DOHH2 (cell line): ENCODE measurements around the gene CLMN.

Source experiments
- H3F3A ChIP-seq: fragments of 200-600 bp; sonication (generic), shearing (Covaris generic); 2 replicates; pipeline ENCODE4 v1.6.0; 2016; ENCODE audit warnings: antibody characterized with exemption, mild to moderate bottlenecking; ENCODE audit not compliant: control insufficient read depth, insufficient read depth
- H3K27ac ChIP-seq: fragments of 200-600 bp; sonication (generic); 2 replicates; pipeline ENCODE4 v1.5.1; 2014; ENCODE audit warnings: low read depth, mild to moderate bottlenecking, low read length, moderate library complexity
- H3K27me3 ChIP-seq: fragments of 200-600 bp; sonication (generic); 2 replicates; pipeline ENCODE4 v1.6.1; 2014; ENCODE audit warnings: mild to moderate bottlenecking, low read length, mixed read lengths; ENCODE audit not compliant: control insufficient read depth
- H3K36me3 ChIP-seq: fragments of 200-600 bp; sonication (generic); 2 replicates; pipeline ENCODE4 v1.6.1; 2014; ENCODE audit warnings: mild to moderate bottlenecking, low read length, moderate library complexity, mixed read lengths; ENCODE audit not compliant: control insufficient read depth
- H3K4me1 ChIP-seq: fragments of 200-600 bp; sonication (generic); 2 replicates; pipeline ENCODE4 v1.6.1; 2014; ENCODE audit warnings: mild to moderate bottlenecking, low read length, mixed read lengths; ENCODE audit not compliant: control insufficient read depth
- H3K4me2 ChIP-seq: fragments of 200-600 bp; sonication (generic); 2 replicates; pipeline ENCODE4 v1.6.0; 2014; ENCODE audit warnings: mild to moderate bottlenecking, low read length, moderate library complexity
- H3K4me3 ChIP-seq: fragments of 200-600 bp; sonication (generic); 2 replicates; pipeline ENCODE4 v1.5.1; 2014; ENCODE audit warnings: mild to moderate bottlenecking, low read length, mixed read lengths
- H3K79me2 ChIP-seq: fragments of 200-600 bp; sonication (generic); 2 replicates; pipeline ENCODE4 v1.6.1; 2014; ENCODE audit warnings: mild to moderate bottlenecking, low read length, mixed read lengths; ENCODE audit not compliant: control insufficient read depth
- H3K9me2 ChIP-seq: fragments of 200-600 bp; sonication (generic); replicated peaks from 2 replicates; pipeline ENCODE4 v1.6.1; 2014; ENCODE audit warnings: mild to moderate bottlenecking, low read length, mixed read lengths; ENCODE audit not compliant: control insufficient read depth
- H3K9me3 ChIP-seq: fragments of 200-600 bp; sonication (generic); 2 replicates; pipeline ENCODE4 v1.6.1; 2014; ENCODE audit warnings: antibody characterized with exemption, low read length, mixed read lengths; ENCODE audit not compliant: control insufficient read depth, insufficient read depth
- H4K20me1 ChIP-seq: fragments of 200-600 bp; sonication (generic); 2 replicates; pipeline ENCODE4 v1.6.0; 2014; ENCODE audit warnings: low read depth, mild to moderate bottlenecking, antibody characterized with exemption, low read length, moderate library complexity; ENCODE audit not compliant: control insufficient read depth, insufficient read depth
- CTCF ChIP-seq: fragments of 200-600 bp; sonication (generic); IDR thresholded peaks from one replicate; pipeline ENCODE4 v1.5.1; 2014; ENCODE audit warnings: antibody characterized with exemption, mild to moderate bottlenecking, low read depth, low read length; ENCODE audit not compliant: poor library complexity, severe bottlenecking
- EZH2phosphoT487 ChIP-seq: fragments of 200-600 bp; sonication (generic); IDR thresholded peaks from 2 replicates; pipeline ENCODE4 v1.6.1; 2017; ENCODE audit warnings: borderline replicate concordance, mild to moderate bottlenecking, antibody characterized with exemption, low read length, moderate library complexity, mixed read lengths

CLMN gene

GRCh38 chr14:95235351-95235750 lies 84.4 kb downstream of the CLMN start:
- Histone ChIP-seq H3K4me1 (no peaks in the 10 kb centered on the region), H3F3A (no peaks in the 10 kb centered on the region), H3K9me2 (no peaks in the 10 kb centered on the region), H3K4me3 (no peak overlapping the region), H3K36me3 (no peaks in the 10 kb centered on the region), H3K27ac (no peak overlapping the region), H3K4me2 (no peak overlapping the region), H4K20me1 (no peaks in the 10 kb centered on the region; the same call in 1 of the 2 replicates), H3K27me3 (peaks cover 5% of the 10 kb centered on the region; the same call in 1 of the 2 replicates), H3K79me2 (no peaks in the 10 kb centered on the region), H3K9me3 (no peaks in the 10 kb centered on the region)
- TF ChIP-seq CTCF (no peak), EZH2phosphoT487 (no peak)

GRCh38 chr14:95234426-95234825 lies 85.3 kb downstream of the CLMN start:
- Histone ChIP-seq H3K4me1 (no peaks in the 10 kb centered on the region), H3K9me3 (no peaks in the 10 kb centered on the region), H3F3A (no peaks in the 10 kb centered on the region), H3K4me3 (no peak overlapping the region), H3K9me2 (no peaks in the 10 kb centered on the region), H3K79me2 (no peaks in the 10 kb centered on the region), H3K4me2 (no peak overlapping the region), H3K27me3 (peaks cover 8% of the 10 kb centered on the region), H3K36me3 (no peaks in the 10 kb centered on the region), H4K20me1 (no peaks in the 10 kb centered on the region; the same call in 1 of the 2 replicates), H3K27ac (no peak overlapping the region)
- no peak for TF ChIP-seq CTCF
- no peak for TF ChIP-seq EZH2phosphoT487

DNA sequence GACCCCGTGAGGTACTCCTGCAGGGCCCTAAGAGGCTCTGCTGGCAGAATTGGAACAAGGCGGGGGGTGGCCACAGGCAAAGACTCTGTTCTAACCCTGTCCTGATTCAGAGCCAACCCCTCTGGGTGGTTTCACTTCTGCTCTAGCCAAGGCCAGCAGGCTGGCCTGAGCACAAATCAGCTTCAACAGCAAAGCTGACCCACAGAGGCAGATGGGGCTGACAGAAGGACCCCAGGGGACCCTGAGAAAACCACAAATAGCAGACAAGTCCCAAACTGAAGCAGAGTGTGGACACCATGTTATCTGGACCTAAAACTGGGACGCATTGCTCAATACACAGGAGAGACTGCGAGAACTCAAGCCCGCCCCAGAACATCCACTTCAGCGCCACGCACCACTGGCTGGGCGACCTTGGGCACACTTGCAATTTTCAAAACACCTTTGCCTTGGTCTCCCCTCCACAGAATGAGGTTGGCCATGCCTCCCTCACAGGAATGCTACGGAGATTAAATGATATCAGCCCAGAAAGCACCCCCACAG lies 85.9 kb downstream of the CLMN start:
- TF ChIP-seq EZH2phosphoT487, result no peak
- no peak for TF ChIP-seq CTCF
- Histone ChIP-seq H3K9me2 (no peaks in the 10 kb centered on the region), H3K4me2 (no peak overlapping the region), H3K4me1 (no peaks in the 10 kb centered on the region), H3K27me3 (peaks cover 12% of the 10 kb centered on the region), H3K79me2 (no peaks in the 10 kb centered on the region), H3K9me3 (no peaks in the 10 kb centered on the region), H3K27ac (no peak overlapping the region), H3K36me3 (no peaks in the 10 kb centered on the region), H3K4me3 (no peak overlapping the region), H4K20me1 (no peaks in the 10 kb centered on the region; the same call in 1 of the 2 replicates), H3F3A (no peaks in the 10 kb centered on the region)
